ENCODE results near the gene TCOF1. TPM values are rescaled to one million over a fixed set of nuclear protein-coding genes. Genes with fewer than 3 reads are reported as not detected.

The TCOF1 gene
- total RNA-seq, 2 experiments from 2014 or later = 61.3 to 108 TPM

DNA sequence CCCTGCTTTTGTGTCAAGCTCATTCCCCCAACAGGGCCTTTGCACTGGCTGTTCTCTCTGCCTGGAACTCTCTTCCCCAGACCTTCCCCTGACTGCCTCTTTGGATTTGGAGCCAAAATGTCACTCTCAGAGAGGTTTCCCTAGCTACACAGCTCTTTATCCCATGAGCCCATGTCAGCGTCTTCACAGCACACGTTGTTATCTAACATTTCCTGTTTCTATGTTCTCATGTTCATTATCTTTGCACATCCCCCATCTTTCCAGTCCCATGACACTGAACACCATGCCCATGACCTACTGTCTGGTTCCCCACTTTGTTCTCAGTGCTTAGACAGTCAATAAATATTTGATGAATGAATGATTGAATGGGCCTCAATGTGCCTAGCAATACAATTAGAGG, 28.5 kb upstream of the TCOF1 start:
- Histone ChIP-seq H3K4me1 (ENCODE audit: insufficient read depth, low read length, poor library complexity, severe bottlenecking) (no peaks in the 10 kb centered on the region), H3K79me2 (ENCODE audit: insufficient read depth, low read depth, low read length) (no peaks in the 10 kb centered on the region), H2AFZ (ENCODE audit: low read length) (no peak overlapping the region), H3K36me3 (ENCODE audit: insufficient read depth, low read length) (no peaks in the 10 kb centered on the region), H3K9me2 (ENCODE audit: insufficient read depth, low read length) (no peaks in the 10 kb centered on the region), H3K4me2 (ENCODE audit: low read length) (no peak overlapping the region), H3K9me3 (ENCODE audit: low read length) (no peaks in the 10 kb centered on the region), H4K20me1 (ENCODE audit: insufficient read depth, low read length) (no peaks in the 10 kb centered on the region), H3K27ac (ENCODE audit: low read depth, low read length, poor library complexity, severe bottlenecking) (no peak overlapping the region), H3K4me3 (ENCODE audit: low read depth, low read length, poor library complexity, severe bottlenecking) (no peak overlapping the region)
- intact Hi-C loops (cut with micrococcal nuclease; ENCODE audit: unreplicated experiment) = no loop called here
- no peak for DNase-seq (ENCODE audit: low spot score)
- POLR2A ChIA-PET = interaction anchor here (0.6 kb wide), 1 partner anchor 202 kb away, joined by 4 read pairs; no protein-coding TSS in a partner anchor
- no TSS peak for BruUV-seq (replicated peaks)
- CTCF ChIA-PET (ENCODE audit: unreplicated experiment) = no interaction called here
- TF ChIP-seq, protein P1, sequence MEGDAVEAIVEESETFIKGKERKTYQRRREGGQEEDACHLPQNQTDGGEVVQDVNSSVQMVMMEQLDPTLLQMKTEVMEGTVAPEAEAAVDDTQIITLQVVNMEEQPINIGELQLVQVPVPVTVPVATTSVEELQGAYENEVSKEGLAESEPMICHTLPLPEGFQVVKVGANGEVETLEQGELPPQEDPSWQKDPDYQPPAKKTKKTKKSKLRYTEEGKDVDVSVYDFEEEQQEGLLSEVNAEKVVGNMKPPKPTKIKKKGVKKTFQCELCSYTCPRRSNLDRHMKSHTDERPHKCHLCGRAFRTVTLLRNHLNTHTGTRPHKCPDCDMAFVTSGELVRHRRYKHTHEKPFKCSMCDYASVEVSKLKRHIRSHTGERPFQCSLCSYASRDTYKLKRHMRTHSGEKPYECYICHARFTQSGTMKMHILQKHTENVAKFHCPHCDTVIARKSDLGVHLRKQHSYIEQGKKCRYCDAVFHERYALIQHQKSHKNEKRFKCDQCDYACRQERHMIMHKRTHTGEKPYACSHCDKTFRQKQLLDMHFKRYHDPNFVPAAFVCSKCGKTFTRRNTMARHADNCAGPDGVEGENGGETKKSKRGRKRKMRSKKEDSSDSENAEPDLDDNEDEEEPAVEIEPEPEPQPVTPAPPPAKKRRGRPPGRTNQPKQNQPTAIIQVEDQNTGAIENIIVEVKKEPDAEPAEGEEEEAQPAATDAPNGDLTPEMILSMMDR (conservative IDR thresholded peaks at IDR 0.05; ENCODE audit: low read length) = no peak
- TF ChIP-seq EZH2phosphoT487 (IDR thresholded peaks at IDR 0.05; ENCODE audit: borderline replicate concordance, low read depth, low read length) = no peak

DNA sequence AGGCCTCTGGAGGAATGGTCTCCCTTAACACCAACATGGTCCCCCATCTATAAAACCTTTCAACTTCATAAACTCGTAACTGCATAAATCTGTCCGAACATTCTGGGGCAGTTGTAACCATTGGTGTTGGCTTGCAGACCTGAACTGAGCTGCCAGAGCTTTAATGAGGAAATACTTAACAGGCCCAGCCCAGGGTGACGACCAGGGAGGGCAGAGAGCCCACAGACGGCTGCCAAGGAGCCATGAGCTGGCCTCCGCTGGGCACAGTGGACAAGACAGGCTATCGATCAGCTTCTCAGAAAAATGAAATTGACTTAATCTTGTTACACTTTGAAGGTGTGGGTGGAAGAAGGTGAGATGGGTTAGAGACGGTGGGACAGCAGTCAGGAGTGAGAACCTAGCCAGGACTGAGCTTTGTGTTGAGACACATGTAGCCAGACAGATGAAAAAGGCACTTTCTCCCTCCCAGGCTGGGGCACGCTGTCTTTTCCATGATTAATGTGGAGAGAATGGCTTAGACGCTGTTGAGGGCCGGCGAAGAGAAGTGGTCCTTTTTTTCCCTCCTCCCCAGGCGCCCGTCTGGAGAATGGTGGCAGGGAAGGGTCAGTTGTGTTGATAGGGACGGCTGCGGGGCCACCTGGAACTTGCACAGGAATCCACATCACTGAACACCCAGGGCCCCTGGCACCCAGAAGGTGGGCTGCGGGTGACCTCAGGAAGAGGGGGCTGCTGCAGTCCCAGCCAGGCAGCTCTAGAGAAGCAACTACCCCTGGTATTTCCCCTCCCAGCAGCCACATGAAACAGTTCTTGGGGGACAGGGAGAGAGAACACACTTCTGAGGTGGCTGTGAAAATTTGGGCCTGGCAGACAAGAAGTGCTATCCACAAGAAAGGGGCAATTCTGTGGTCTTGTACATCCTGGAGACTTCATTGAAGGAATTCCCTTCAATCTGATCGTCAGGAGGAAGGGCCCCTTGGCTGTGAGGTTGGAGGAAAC, 27.3 kb upstream of the TCOF1 start:
- H3K36me3 ChIP-seq (ENCODE audit: insufficient read depth, low read length) = no peaks in the 10 kb centered on the region
- no peak overlapping the region for H2AFZ ChIP-seq (ENCODE audit: low read length)
- no peak overlapping the region for H3K27ac ChIP-seq (ENCODE audit: low read depth, low read length, poor library complexity, severe bottlenecking)
- H3K4me1 ChIP-seq (ENCODE audit: insufficient read depth, low read length, poor library complexity, severe bottlenecking) = no peaks in the 10 kb centered on the region
- DNase-seq (ENCODE audit: low spot score) = no peak
- H3K4me2 ChIP-seq (ENCODE audit: low read length) = no peak overlapping the region
- CTCF ChIA-PET (ENCODE audit: unreplicated experiment) = no interaction called here
- TF ChIP-seq, protein P1 (conservative IDR thresholded peaks at IDR 0.05; ENCODE audit: low read length) = no peak
- TF ChIP-seq EZH2phosphoT487 (IDR thresholded peaks at IDR 0.05; ENCODE audit: borderline replicate concordance, low read depth, low read length) = no peak
- no peaks in the 10 kb centered on the region for H3K9me2 ChIP-seq (ENCODE audit: insufficient read depth, low read length)
- intact Hi-C loops (cut with micrococcal nuclease; ENCODE audit: unreplicated experiment) = no loop called here
- no peak overlapping the region for H3K4me3 ChIP-seq (ENCODE audit: low read depth, low read length, poor library complexity, severe bottlenecking)
- no TSS peak for BruUV-seq (replicated peaks)
- H3K9me3 ChIP-seq (ENCODE audit: low read length) = no peaks in the 10 kb centered on the region
- no peaks in the 10 kb centered on the region for H4K20me1 ChIP-seq (ENCODE audit: insufficient read depth, low read length)
- H3K79me2 ChIP-seq (ENCODE audit: insufficient read depth, low read depth, low read length) = no peaks in the 10 kb centered on the region
- POLR2A ChIA-PET = no interaction called here

DNA sequence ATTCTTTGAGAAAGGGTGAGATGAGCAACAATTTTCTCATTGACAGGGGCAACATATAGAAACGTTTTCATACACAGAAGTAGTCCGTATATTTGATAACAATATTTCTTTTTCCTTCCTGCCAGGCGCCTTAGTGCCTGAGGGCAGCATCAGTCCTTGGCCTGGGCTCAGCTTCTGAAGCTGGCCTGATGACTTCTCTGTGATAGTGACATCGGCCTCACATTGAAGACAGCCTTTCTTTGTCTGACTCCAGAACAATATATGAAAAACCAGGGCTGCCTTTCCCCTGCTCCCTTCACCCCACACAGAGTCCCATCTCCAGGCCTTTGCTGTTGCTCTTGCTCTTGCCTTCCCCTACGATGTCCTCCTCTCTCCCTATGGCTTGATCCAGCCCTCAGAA, 24.1 kb upstream of the TCOF1 start:
- Histone ChIP-seq H3K4me2 (ENCODE audit: low read length) (no peak overlapping the region), H3K79me2 (ENCODE audit: insufficient read depth, low read depth, low read length) (no peaks in the 10 kb centered on the region), H3K9me3 (ENCODE audit: low read length) (no peaks in the 10 kb centered on the region), H3K27ac (ENCODE audit: low read depth, low read length, poor library complexity, severe bottlenecking) (no peak overlapping the region), H3K4me1 (ENCODE audit: insufficient read depth, low read length, poor library complexity, severe bottlenecking) (no peaks in the 10 kb centered on the region), H2AFZ (ENCODE audit: low read length) (no peak overlapping the region), H3K36me3 (ENCODE audit: insufficient read depth, low read length) (no peaks in the 10 kb centered on the region), H3K9me2 (ENCODE audit: insufficient read depth, low read length) (no peaks in the 10 kb centered on the region), H3K4me3 (ENCODE audit: low read depth, low read length, poor library complexity, severe bottlenecking) (no peak overlapping the region), H4K20me1 (ENCODE audit: insufficient read depth, low read length) (no peaks in the 10 kb centered on the region)
- TF ChIP-seq, protein P1 (conservative IDR thresholded peaks at IDR 0.05; ENCODE audit: low read length) = no peak
- TF ChIP-seq EZH2phosphoT487 (IDR thresholded peaks at IDR 0.05; ENCODE audit: borderline replicate concordance, low read depth, low read length) = no peak
- no peak for DNase-seq (ENCODE audit: low spot score)
- ChIA-PET CTCF (ENCODE audit: unreplicated experiment) (no interaction called here), POLR2A (no interaction called here)
- BruUV-seq (replicated peaks) = no TSS peak
- intact Hi-C loops (cut with micrococcal nuclease; ENCODE audit: unreplicated experiment) = no loop called here
